ENCODE results near the gene APPBP2.

GRCh38 chr17:60481604-60482003, 44.4 kb downstream of the APPBP2 start:
- TF ChIP-seq CTCF (IDR thresholded peaks at IDR 0.05) (no peak), POLR2A (IDR thresholded peaks at IDR 0.05) (no peak)

Data from thyroid gland (tissue), 4 donors.